ENCODE data around the gene RABEP2.
"Not testable (repeated sequence)": the region's sequence is repeated elsewhere in the genome, so short reads cannot be mapped to it uniquely, and the experiment has no call there.

The RABEP2 gene

DNA sequence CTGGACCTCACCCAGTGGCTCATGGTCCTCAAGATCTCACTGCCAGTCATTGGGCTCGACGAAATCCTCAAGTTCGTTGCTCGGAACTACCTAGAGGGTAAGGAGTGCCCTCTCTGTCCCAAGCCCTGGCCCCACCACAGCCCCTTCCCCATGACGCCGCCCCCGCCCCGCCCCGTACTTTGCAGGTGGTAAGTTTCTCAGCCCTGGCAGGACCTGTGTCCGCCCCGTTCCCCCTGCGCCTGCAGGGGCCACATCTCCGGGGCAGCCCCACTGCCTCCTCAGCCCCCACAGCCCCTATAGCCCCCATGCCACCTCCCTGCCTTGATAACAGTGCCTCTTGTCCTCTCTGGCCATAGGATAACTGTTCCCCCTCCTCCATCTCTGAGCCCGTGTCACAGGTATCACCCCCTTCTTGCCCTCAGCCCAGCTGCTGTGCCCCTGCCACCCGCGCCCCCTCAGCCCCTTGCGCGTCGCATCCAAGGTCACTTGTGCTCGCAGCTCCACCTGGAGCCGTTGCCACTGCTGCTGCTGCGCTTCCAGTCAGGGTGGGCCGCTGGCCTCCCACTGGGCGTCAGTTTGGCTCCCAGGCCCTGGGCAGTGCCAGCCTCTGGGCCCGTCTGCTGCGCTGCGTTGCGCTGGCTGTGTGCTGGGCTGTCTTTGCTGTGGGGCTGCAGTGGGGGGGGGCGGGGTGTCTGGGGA is 21.5 kb downstream of the RABEP2 start:
- DNase-seq (ENCODE audit: low spot score) = no peak

DNA sequence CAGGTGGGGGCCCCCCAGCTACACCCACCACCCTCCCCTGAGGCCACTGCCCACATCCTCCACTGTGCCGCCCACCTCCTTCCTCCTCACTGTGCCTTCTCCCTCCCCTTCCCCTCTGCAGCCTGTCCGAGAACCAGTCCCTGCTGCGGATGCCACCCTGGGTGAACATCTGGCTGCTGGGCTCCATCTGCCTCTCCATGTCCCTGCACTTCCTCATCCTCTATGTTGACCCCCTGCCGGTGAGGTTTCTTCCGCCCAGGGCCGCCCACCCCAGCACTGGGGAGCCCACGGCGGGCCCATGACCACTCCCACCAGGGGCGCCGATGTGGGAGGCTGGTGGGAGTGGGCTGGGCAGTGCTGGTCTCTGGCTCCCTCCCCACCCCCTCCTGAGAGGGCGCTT is 22.1 kb downstream of the RABEP2 start:
- no peak for DNase-seq (ENCODE audit: low spot score)

DNA sequence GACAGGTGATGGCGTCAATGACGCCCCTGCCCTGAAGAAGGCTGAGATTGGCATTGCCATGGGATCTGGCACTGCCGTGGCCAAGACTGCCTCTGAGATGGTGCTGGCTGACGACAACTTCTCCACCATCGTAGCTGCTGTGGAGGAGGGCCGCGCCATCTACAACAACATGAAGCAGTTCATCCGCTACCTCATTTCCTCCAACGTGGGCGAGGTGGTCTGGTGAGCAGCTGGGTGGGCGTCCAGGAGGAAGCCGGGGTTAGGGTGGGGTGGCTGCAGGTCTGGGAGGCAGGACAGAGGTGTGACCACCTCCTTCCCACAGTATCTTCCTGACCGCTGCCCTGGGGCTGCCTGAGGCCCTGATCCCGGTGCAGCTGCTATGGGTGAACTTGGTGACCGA is 23.2 kb downstream of the RABEP2 start:
- DNase-seq (ENCODE audit: low spot score) = no peak

DNA sequence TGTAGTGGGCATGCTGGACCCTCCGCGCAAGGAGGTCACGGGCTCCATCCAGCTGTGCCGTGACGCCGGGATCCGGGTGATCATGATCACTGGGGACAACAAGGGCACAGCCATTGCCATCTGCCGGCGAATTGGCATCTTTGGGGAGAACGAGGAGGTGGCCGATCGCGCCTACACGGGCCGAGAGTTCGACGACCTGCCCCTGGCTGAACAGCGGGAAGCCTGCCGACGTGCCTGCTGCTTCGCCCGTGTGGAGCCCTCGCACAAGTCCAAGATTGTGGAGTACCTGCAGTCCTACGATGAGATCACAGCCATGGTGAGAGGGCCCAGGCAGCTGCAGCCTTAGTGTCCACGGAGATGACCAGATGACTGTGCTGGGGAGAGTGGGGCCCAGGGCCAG is 24.4 kb downstream of the RABEP2 start:
- no peak for DNase-seq (ENCODE audit: low spot score)

DNA sequence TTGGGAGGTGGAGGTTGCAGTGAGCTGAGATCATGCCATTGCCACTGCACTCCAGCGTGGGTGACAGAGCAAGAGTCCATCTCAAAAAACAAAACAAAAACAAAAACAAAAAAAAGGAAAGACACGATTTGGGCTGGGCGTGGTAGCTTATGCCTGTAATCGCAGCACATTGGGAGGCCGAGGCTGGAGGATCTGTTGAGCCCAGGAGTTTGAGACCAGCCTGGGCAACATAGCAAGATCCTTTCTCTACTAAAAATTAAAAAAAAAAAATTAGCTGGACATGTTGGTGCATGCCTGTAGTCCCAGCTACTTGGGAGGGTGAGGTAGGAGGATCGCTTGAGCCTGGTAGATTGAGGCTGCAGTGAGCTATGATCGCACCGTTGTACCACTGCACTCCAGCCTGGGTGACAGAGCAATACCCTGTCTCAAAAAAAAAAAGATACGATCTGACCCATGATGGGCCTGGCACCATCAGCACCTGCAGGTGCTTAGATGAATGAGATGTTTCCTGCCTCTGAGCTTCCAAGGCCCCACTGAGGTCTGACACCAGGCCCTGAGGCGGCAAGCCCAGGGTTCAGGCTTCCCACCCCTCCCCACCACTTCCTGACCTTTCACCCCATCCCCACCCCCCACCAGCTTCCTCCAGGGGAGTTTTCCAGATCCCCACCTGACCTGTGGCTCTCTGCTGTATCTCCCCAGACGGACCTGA is 25.0 kb downstream of the RABEP2 start:
- no peak for DNase-seq (ENCODE audit: low spot score)

DNA sequence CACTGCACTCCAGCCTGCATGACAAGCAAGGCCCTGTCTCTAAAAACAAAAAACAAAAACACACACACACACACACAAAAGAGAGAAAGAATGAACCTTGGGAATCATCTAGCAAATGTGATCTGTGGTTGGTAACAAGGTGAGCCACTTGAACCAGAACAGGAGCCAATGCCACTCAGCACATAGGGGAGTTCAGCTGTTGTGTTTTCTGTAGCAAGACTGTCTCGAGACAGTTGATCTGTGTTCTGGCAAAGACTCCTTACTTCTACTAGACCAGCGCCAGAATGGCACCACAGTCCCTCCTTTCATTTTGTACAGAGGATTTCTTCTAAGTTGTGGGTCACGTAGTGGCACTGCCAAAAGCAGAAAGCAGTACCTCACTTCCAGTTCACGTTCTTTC is 26.1 kb downstream of the RABEP2 start:
- DNase-seq (ENCODE audit: low spot score) = no peak

DNA sequence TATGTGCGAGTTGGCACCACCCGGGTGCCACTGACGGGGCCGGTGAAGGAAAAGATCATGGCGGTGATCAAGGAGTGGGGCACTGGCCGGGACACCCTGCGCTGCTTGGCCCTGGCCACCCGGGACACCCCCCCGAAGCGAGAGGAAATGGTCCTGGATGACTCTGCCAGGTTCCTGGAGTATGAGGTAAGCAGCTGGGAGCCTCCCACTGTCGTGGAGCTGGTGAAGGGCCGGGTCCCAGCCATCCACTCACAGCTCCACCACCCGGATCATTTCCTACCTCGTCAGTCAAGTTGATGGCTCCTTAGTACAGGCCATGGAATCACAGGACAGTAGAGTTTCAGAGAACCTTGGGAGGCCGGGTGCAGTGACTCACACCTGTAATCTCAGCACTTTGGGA is 26.8 kb downstream of the RABEP2 start:
- no peak for DNase-seq (ENCODE audit: low spot score)

DNA sequence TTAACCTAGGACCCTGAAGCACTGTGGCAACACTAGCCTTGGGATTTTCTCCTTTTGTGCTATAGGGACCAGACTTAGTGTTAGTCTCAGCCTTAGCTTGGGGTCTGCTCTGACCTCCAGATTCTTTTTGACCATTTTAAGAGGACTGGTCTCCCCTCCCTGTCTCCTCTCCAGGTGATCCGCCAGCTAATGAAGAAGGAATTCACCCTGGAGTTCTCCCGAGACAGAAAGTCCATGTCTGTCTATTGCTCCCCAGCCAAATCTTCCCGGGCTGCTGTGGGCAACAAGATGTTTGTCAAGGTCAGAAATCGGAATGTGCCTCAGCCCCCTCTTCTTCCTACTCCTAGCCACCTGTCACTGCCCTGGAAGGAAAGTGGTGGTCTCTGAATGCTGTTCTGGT is 27.2 kb downstream of the RABEP2 start:
- DNase-seq (ENCODE audit: low spot score) = no peak

DNA sequence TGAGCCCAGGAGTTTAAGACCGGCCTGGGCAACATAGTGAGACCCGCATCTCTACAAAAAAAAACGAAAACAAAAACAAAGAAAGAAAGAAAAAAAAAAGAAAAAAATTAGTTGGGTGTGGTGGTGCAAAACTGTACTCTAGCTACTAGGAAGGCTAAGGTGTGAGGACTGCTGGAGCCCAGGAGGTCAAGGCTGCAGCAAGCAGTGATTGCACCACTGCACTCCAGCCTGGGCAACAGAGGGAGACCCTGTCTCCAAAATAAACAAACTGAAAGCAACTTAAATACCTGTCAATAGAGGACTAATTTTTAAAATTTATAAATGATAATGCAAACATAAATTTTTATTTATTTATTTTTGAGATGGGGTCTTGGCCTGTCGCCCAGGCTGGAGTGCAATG is 29.4 kb downstream of the RABEP2 start:
- DNase-seq (ENCODE audit: low spot score) = no peak

DNA sequence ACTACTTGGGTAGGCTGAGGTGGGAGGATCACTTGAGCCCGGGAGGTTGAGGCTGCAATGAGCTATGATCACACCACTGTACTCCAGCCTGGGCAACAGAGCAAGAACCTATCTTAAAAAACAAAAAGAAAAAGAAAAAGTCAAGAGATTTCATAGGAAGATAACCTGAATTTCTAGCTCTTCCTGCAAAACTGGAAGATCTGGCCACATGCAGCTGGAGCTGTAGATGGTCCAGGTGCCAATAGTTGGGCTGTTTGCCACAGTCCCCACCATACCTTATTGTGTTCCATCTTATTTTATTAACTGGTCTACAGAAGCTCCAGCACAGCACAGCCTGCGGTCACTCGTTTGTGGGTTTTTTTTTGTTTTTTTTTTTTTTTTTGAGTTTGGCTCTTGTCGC is 31.7 kb downstream of the RABEP2 start:
- DNase-seq (ENCODE audit: low spot score) = no peak

DNA sequence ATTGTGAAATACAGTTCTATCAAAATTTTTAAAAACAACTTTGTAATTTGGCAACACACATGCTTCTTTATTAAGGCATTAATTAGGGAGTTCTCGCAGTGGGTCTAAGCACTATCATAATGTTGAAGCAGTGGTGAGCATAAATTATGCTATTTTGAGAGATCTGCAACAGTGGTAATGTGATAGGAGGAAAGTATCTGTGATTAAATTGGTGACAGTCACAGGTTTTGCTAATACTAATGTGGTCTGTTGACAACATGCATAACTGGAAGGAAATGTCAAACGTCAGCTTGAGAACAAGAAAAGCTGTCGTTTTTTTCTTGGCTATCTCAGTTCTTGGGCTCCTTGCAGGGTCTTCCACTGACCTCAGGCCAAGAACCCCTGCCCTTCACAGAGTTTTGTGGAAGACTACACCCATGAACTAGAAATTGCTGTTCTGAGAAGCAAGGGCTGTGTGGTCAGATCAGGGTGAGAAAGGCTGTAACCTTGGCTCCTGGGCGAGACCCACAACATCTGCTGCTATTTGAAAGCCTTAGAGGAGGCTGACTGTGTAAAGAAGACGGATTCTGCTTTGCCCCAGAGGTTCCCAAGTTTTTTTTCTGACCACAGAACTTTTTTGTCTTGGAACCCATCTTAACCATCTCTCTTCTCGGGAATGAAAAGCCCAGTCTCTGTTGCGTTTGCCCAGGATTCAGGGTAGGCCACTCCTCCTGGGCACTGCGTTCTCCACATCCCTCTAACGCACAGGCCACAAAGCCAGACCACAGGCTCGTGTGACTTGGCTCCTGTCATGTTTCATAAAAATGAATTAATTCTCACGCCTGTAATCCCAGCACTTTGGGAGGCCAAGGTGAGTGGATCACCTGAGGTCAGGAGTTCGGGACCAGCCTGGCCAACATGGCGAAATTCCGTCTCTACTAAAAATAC is 32.8 kb downstream of the RABEP2 start:
- no peak for DNase-seq (ENCODE audit: low spot score)

DNA sequence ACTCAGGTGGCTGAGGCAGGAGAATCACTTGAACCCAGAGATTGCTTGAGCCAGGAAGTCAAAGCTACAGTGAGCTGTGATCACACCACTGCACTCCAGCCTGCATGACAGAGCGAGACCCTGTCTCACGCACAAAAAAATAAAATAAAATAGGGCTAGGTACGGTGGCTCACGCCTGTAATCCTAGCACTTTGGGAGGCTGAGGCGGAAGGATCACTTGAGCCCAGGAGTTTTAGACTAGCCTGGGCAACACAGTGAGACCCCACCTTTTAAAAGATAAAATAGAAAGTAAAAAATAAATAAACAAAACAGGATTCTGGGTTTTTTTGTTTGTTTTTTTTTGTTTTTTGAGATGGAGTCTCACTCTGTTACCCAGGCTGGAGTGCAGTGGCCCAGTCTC is 34.7 kb downstream of the RABEP2 start:
- DNase-seq (ENCODE audit: low spot score) = not testable (repeated sequence)

DNA sequence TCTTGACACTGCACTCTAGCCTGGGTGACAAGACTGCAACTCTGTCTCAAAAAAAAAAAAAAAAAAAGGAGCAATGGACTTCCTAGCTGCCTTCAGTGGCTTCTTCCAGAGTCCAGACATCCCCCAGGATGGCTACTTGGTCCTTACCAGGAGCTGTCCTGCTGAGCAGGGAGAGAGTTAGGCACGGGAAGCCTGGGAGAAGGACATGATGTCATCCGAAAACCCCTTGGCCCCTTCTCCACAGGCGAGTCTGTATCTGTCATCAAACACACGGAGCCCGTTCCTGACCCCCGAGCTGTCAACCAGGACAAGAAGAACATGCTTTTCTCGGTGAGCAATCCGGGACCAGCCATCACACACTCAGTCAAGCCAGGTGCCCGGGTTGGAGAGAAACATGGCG is 38.1 kb downstream of the RABEP2 start:
- no peak for DNase-seq (ENCODE audit: low spot score)

DNA sequence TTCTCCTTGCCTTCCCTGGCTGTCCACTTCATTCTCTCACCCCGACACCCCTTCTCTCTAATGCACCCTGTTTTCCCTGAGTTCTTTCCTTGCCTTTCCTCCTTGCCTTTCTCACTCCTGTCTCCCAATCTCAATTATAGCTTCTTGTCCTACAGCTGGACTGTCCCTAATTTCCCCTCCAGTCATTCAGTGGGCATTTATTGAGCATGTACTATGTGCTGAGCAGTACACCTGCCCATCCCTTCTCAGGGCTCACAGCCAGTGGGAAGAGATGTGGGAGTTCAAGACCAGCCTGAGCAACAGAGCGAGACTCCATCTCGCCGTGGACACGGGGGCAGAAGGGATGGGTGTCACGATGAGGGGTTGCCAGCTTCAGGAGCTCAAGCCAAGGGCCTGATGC is 41.0 kb downstream of the RABEP2 start:
- DNase-seq (ENCODE audit: low spot score) = no peak

DNA sequence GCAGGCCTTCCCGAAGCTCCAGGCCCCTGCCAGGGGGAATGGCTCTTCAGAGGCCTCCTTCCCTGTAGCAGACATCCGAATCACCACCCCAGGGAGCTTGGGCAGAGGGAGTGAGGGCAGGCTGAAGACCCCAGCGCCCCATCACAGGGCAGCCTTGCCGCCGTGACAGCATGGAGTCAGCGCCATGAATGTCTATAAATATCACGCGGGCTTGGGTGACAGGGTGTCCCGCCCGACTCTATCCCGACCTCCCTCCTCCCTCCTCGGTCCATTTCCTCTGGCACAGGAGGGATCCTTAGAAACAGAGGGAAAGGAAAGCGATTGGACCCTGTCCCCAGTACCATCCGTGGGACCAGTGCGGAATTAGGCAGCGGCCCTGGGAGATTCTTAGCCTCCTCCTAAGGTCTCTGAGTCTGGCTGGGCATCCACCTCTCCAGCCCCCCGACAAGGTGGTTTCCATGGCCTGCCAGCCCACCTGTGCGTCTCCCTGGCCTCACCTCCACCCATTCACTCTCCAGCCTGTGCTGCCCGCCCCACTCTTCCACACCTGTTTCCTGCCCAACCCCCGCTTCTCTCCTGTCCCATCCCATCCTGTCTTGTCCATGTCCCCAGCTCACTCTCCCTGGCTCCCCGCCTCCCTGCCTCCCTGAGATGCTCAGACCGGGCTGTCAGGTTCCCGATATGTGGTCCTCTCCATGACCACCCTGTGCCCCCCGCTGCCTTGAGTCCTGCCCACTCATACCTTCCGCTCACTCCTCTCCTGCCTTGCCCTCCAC is 41.6 kb downstream of the RABEP2 start:
- no peak for DNase-seq (ENCODE audit: low spot score)

DNA sequence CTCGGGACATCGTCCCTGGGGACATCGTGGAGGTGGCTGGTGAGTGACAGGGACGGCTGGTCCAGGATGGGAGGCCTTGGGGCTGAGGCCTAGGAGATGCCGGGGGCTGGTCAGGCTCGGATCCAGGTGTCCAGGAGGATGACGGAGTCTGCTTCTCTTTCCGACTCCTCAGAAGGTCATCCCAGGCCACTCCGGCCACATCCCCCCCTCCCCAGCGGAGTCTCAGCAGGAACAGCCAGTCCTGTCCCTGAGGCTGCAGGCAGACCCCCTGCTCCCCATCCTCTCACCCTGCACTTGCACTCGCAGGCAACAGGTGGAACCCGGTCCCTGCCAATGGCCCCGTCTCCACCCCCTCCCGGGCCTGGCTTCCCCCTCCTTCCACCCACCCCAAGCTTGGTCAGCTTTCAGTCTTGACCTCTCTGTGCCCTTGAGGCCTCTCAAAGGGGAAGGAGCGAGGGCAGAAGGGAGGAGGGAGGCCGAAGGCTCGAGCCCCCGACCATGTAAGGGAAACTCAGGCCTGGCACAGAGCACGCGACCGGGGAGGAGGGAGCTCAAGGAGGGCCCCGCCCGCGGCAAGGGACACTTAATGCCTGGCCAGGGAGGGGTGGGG is 42.4 kb downstream of the RABEP2 start:
- no peak for DNase-seq (ENCODE audit: low spot score)

DNA sequence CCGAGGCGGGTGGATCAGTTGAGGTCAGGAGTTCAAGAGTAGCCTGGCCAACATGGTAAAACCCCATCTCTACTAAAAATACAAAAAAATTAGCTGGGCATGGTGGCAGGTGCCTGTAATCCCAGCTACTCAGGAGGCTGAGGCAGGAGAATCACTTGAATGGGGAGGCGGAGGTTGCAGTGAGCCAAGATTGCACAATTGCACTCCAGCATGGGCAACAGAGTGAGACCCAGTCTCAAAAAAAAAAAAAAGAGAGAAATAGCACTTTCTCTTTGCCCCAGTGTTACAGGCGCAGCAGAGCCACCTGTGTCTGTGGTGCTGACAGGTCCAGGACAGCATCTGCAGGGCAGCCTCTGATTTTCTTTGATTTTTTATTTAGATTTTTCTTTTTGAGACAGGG is 43.5 kb downstream of the RABEP2 start:
- not testable (repeated sequence) for DNase-seq (ENCODE audit: low spot score)

DNA sequence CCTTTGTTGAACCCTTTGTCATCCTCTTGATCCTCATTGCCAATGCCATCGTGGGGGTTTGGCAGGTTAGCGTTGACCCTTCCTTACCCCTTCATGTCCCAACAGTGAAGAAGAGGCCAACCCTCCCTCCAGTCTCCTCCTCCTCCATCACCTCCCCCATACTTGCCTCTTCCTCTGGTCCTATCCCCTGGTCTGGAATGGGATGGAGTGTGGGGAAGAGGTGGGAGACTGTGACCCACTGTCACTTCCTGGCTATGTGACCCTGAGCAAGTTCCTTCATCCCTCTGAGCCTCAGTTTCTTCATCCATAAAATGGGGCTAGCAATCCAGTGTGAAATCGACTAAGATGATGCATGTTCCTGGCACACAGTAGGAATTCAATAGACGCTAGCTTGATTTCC is 44.1 kb downstream of the RABEP2 start:
- no peak for DNase-seq (ENCODE audit: low spot score)

DNA sequence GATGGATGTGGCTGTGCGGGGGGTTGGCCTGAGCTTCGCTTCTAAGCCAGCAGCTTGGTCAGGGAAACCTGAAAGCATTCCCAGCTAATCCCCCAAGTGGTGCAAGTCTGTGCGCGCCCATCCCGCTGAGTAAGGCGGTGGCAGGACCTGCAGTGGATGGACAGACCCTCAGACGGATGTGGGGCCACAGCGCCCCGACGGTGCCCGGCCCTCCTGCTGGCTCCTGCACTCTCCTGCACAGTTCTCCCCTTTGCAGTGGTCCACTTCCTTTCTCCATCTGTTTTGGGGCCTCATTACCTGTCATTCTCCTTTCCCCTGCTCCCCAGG is 44.5 kb downstream of the RABEP2 start:
- DNase-seq (ENCODE audit: low spot score) = no peak

DNA sequence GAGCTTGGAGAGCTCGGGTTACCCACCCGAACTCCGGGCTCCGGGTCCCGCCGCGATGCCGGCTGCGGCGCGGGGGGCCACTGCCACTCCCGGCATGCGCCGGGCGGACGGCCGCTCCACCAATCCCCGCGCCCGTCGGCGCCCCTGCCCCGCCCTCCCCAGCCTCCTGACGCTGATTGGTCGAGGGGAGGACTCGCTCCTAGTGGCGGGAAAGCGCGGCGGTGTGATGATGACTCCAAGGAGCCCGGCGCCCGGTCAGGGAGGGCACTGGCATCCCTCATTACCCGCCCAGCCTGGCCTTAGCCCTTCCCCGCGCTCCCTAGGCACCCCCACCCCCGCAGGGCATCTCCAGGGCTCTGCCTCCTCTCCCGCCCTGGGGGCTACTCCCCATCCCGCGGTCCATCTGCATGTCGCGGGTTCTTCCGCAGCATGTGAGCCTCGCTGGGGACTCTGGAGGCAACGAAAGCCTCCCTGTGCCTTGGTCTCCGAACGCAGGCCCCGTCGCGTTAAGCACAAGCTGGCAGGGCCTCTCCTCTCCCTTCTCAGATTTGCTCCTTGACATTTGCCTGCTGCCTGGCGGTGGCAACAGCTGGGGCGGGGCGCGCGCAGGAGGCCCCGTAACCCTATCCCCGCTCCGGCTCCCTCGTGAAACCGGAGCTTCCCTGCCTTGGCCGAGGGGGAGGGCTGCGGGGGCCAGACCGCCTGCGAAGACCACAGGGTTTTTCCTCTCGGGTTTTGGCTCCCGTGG is 45.0 kb downstream of the RABEP2 start:
- DNase-seq (ENCODE audit: low spot score) = peak; percentile 31

DNA sequence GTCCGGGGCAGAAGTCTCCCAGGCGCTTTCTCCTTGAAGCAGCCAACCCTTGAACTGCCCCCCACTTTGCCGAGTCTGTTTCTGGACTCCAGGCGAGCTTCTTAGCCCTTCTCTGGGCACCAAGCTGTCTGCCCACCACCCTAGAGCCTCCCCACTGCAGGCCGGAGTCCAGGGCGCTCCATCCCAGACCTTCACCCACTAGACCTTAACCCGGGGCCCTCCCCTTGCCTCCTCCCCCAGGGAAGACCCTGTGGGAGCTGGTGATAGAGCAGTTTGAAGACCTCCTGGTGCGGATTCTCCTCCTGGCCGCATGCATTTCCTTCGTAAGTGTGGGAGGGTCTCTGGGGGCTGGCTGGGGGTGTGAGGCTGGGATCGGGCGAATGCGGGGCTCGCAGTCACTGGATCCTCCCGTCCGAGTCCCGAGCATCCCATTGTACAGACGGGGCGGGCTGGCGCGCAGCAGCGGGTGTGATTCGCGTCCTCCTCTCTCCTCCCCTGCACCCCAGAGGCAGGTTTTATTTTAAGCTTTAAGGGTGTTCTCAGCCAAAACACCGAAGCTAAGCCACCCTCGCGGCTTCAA is 45.7 kb downstream of the RABEP2 start:
- DNase-seq (ENCODE audit: low spot score) = no peak
